Spleen (tissue), 11 donors: ENCODE measurements around the gene DRAXIN. TPM values are rescaled to one million over a fixed set of nuclear protein-coding genes. Genes with fewer than 3 reads are reported as not detected.
A peak's percentile ranks its signal among the peaks of the same experiment; 100 is the strongest.

Experiments
- DNase-seq: peaks from one replicate; pipeline ENCODE4 v3.0.0-alpha.2; 2020
- H3K27ac ChIP-seq, 8 donors: fragments of 200-600 bp; sonication (generic) in 7 of 8; 1 replicate in 4 of 8; 2 replicates in 4 of 8; pipeline versions ENCODE4 v1.5.0 to v1.8.0; 2016 to 2021; ENCODE audit warnings: inconsistent platforms in 4 of 8, mild to moderate bottlenecking in 4 of 8, moderate library complexity in 1 of 8
- H3K27me3 ChIP-seq, 7 donors: fragments of 200-600 bp; sonication (generic) in 6 of 7; replicated peaks in 1 of 7; 1 replicate in 4 of 7; 2 replicates in 3 of 7; pipeline versions ENCODE4 v1.5.0 to v1.8.0; 2016 to 2021; ENCODE audit warnings: inconsistent platforms in 3 of 7, mild to moderate bottlenecking in 1 of 7
- H3K36me3 ChIP-seq, 6 donors: fragments of 200-600 bp; sonication (generic) in 5 of 6; 1 replicate in 4 of 6; 2 replicates in 2 of 6; pipeline versions ENCODE4 v1.5.0 to v1.8.0; 2016 to 2021; ENCODE audit warnings: inconsistent platforms in 2 of 6
- H3K4me1 ChIP-seq, 6 donors: fragments of 200-600 bp; sonication (generic) in 5 of 6; 1 replicate in 3 of 6; 2 replicates in 3 of 6; pipeline versions ENCODE4 v1.5.0 to v1.8.0; 2016 to 2021; ENCODE audit warnings: inconsistent platforms in 3 of 6
- H3K4me3 ChIP-seq, 8 donors: fragments of 200-600 bp; sonication (generic) in 7 of 8; 1 replicate in 4 of 8; 2 replicates in 4 of 8; pipeline versions ENCODE4 v1.5.0 to v1.8.0; 2016 to 2021; ENCODE audit warnings: inconsistent platforms in 4 of 8, mild to moderate bottlenecking in 4 of 8, moderate library complexity in 2 of 8
- H3K9me3 ChIP-seq, 8 donors: fragments of 200-600 bp; sonication (generic) in 7 of 8; 1 replicate in 4 of 8; 2 replicates in 4 of 8; pipeline versions ENCODE4 v1.5.0 to v1.8.0; 2016 to 2021; ENCODE audit warnings: inconsistent platforms in 4 of 8
- POLR2A ChIP-seq, 3 donors: fragments of 450-650 bp; IDR thresholded peaks; one replicate each; pipeline ENCODE4 v1.5.1; 2017; ENCODE audit warnings: antibody characterized with exemption in 3 of 3, mild to moderate bottlenecking in 1 of 3
- POLR2AphosphoS5 ChIP-seq, 3 donors: sonication (generic); formaldehyde crosslinking; IDR thresholded peaks; one replicate each; pipeline ENCODE4 v1.5.1; 2017; ENCODE audit warnings: antibody characterized with exemption in 3 of 3
- WGBS, 5 donors: extraction: QIAGEN DNeasy Blood & Tissue Kit in 3 of 5; methylation state at CpG; one replicate each; pipeline versions ENCODE4 v1.1.5 to v1.1.7; 2013 to 2018; 5-methylcytosine and 5-hydroxymethylcytosine counted together
- intact Hi-C: fragments of 100-400 bp; cut with DNase I; formaldehyde crosslinking; loops from one replicate; pipeline ENCODE4 v1.15.0; 2023; ENCODE audit warnings: low total_unique reads
- polyA plus RNA-seq, 3 donors: library from polyadenylated mRNA; stranded (reverse); fragments of 200-250 nt; gene quantifications; one replicate each; pipeline ENCODE4 v1.2.1, GENCODE V29; 2013
- total RNA-seq, 7 donors: library from RNA; depleted of rRNA in 3 of 7; stranded (reverse); fragments of >200 nt in 3 of 7; fragmentation: NEBNext Ultra II Directional in 4 of 7; extraction: Animal tissue kit (Norgen Biotek cat#: 25700) in 4 of 7; gene quantifications; one replicate each; pipeline versions ENCODE4 v1.1.0 to v1.2.1, GENCODE V29; 2016 to 2021
- TF ChIP-seq, protein P1 (sequence below), 11 experiments: fragments of 200-600 bp in 7 of 11; fragments of 450-650 bp in 4 of 11; sonication (generic) in 4 of 11; IDR thresholded peaks in 8 of 11; conservative IDR thresholded peaks in 3 of 11; 1 replicate in 7 of 11; 2 replicates in 4 of 11; pipeline versions ENCODE4 v1.4.0 to v1.8.0; 2016 to 2021; ENCODE audit warnings: antibody characterized with exemption in 11 of 11, inconsistent platforms in 4 of 11, mild to moderate bottlenecking in 1 of 11
- donor health status: healthy with polysubstance abuse.
- donor health status: DM: no; HTN: no; CAD: no; lungs with moderate emphysema.
- donor health status: DM: no; HTN: no; CAD: no.
- donor health status: Bipolar disorder and iron deficiency.
- donor health status: healthy.
- donor health status: DM: no; HTN: no; CAD: no.
- donor health status: DM: yes; HTN: yes; CAD: no.

The DRAXIN gene
- total and polyA plus RNA-seq, 10 donors: 0.04 to 0.37 (median 0.10) TPM; not detected in 3

DNA sequence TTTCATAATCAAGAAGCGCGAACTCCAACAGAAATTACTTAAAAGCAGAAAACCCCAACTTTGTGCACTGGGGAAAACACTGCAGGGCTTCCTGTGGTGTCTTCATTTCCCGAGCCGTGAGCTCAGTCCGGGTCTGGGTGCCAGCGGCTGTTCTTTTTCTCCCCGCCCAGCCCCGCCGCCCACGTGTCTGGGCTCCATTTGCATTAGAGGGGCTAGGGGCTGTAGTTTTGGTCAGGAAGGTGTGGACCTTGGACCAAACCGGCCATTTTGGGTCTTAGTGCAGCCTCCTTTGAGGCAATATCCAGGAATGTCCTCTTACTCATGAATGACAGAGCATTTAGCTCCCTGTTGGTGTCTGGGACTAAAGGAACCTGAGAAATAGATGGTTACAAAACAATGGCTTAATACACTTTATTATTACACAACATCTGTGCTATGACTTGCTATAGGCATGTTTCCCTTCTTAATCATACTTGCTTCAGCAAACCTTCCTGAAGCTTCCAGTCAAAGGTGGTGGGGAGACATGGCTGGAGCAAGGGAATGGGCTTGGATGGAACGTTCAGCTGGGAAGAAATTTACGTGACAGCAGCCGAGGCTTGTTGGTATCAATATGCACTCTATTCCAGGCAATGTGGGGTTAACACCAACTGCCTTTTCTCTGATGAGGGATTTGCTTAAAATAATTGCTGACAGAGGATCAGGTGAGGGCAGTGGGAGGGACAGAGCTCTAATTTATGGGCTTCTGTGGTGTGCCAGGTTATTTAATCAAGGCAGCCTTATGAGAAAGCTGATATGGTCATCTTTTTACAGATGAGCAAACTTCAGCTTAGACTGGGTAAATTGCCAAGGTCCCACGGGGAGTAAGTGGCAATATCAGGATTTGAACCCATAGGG lies 45.5 kb downstream of the DRAXIN start:
- Histone ChIP-seq H3K36me3 (no peaks in the 10 kb centered on the region), H3K9me3 (no peaks in the 10 kb centered on the region), H3K4me3 (peak overlapping the region; percentile 61 to 92 (median 82)), H3K27me3 (no peaks in the 10 kb centered on the region), H3K4me1 (peaks cover 31 to 100% (median 79%) of the 10 kb centered on the region in 6 donors), H3K27ac (peak overlapping the region; percentile 73 to 100 (median 94))
- peak; percentile 88 for DNase-seq
- intact Hi-C loops: no loop called here
- TF ChIP-seq, protein P1, sequence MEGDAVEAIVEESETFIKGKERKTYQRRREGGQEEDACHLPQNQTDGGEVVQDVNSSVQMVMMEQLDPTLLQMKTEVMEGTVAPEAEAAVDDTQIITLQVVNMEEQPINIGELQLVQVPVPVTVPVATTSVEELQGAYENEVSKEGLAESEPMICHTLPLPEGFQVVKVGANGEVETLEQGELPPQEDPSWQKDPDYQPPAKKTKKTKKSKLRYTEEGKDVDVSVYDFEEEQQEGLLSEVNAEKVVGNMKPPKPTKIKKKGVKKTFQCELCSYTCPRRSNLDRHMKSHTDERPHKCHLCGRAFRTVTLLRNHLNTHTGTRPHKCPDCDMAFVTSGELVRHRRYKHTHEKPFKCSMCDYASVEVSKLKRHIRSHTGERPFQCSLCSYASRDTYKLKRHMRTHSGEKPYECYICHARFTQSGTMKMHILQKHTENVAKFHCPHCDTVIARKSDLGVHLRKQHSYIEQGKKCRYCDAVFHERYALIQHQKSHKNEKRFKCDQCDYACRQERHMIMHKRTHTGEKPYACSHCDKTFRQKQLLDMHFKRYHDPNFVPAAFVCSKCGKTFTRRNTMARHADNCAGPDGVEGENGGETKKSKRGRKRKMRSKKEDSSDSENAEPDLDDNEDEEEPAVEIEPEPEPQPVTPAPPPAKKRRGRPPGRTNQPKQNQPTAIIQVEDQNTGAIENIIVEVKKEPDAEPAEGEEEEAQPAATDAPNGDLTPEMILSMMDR (IDR thresholded peaks at IDR 0.05 in 8 of 11, conservative IDR thresholded peaks at IDR 0.05 in 3 of 11): no peak
- no peak for TF ChIP-seq POLR2A (IDR thresholded peaks at IDR 0.05)
- peak; percentile 5 to 57 (median 13) for TF ChIP-seq POLR2AphosphoS5 (IDR thresholded peaks at IDR 0.05)
- WGBS, 5 donors: 9 to 17% (median 17%) methylated on average over 15 of the region's 15 CpGs

- Histone ChIP-seq H3K36me3 (no peaks in the 10 kb centered on the region), H3K4me3 (peak overlapping the region in 4 of 8 donors; percentile 82 to 92 (median 86)), H3K9me3 (no peaks in the 10 kb centered on the region), H3K4me1 (peaks cover 25 to 100% (median 74%) of the 10 kb centered on the region in 6 donors), H3K27ac (peak overlapping the region in 6 of 8 donors; percentile 90 to 100 (median 96)), H3K27me3 (no peaks in the 10 kb centered on the region)
- 65 to 80% (median 67%) methylated on average over 2 of the region's 2 CpGs for WGBS, 5 donors
- intact Hi-C loops: no loop called here
- TF ChIP-seq POLR2AphosphoS5 (IDR thresholded peaks at IDR 0.05) (no peak), POLR2A (IDR thresholded peaks at IDR 0.05) (no peak)
- TF ChIP-seq, protein P1 (IDR thresholded peaks at IDR 0.05 in 8 of 11, conservative IDR thresholded peaks at IDR 0.05 in 3 of 11): no peak
- peak; percentile 63 for DNase-seq
These were observed 46.6 kb downstream of the DRAXIN start for GRCh38 chr1:11738096-11738495.

DNA sequence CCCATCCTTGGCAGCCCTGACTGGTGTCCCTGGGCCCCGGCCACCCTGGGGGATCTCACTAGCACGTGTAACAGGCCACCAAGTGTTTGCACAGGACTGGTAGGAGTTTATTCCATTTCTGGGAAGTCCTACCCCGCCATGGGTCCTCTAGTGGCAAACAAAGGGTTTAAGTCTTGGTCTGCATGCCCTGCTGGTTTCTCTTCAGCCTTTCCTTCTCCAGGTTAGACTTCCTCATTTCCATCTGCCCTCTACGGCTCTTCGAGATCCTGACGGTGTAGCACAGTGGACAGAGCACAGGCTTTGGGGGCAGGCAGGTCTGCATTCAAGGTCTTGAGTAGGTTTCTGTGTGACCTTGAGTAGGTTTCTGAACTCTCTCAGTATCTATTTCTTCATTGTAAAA lies 47.3 kb downstream of the DRAXIN start:
- intact Hi-C loops: no loop called here
- Histone ChIP-seq H3K27me3 (no peaks in the 10 kb centered on the region), H3K4me3 (peak overlapping the region in 3 of 8 donors; percentile 82 to 92 (median 89)), H3K9me3 (no peaks in the 10 kb centered on the region), H3K36me3 (peaks cover 0 to 3% (median 0%) of the 10 kb centered on the region in 6 donors), H3K27ac (peak overlapping the region in 6 of 8 donors; percentile 90 to 100 (median 96)), H3K4me1 (peaks cover 25 to 96% (median 72%) of the 10 kb centered on the region in 6 donors)
- DNase-seq: peak; percentile 73
- no peak for TF ChIP-seq POLR2AphosphoS5 (IDR thresholded peaks at IDR 0.05)
- TF ChIP-seq, protein P1 (IDR thresholded peaks at IDR 0.05 in 8 of 11, conservative IDR thresholded peaks at IDR 0.05 in 3 of 11): peak in 1 of 11 experiments; percentile 29
- 36 to 76% (median 54%) methylated on average over 6 of the region's 6 CpGs for WGBS, 5 donors
